Lower lobe of right lung (tissue), 2 donors: ENCODE results near the gene LPCAT4. TPM values are rescaled to one million over a fixed set of nuclear protein-coding genes. Genes with fewer than 3 reads are reported as not detected.
"Not testable (repeated sequence)": the region's sequence is repeated elsewhere in the genome, so short reads cannot be mapped to it uniquely, and the experiment has no call there.

Experiments used
- ATAC-seq, 2 donors: fragments of 200-7000 bp; cut with Tn5 transposase; one replicate each; pipeline ENCODE4 v1.9.1; 2020 to 2022; ENCODE audit warnings: mild to moderate bottlenecking in 2 of 2, moderate library complexity in 2 of 2
- DNase-seq: peaks from one replicate; pipeline ENCODE4 v3.0.0-alpha.2; 2020
- H3K27ac ChIP-seq: fragments of 200-600 bp; one replicate; pipeline ENCODE4 v1.8.0; 2022
- H3K27me3 ChIP-seq: fragments of 200-600 bp; one replicate; pipeline ENCODE4 v1.8.0; 2022; ENCODE audit warnings: low read depth
- H3K36me3 ChIP-seq: fragments of 200-600 bp; one replicate; pipeline ENCODE4 v1.8.0; 2022; ENCODE audit warnings: mild to moderate bottlenecking
- H3K4me1 ChIP-seq: fragments of 200-600 bp; one replicate; pipeline ENCODE4 v1.8.0; 2022
- H3K4me3 ChIP-seq: fragments of 200-600 bp; one replicate; pipeline ENCODE4 v1.8.0; 2022; ENCODE audit warnings: mild to moderate bottlenecking
- H3K9me3 ChIP-seq: fragments of 200-600 bp; one replicate; pipeline ENCODE4 v1.8.0; 2022
- intact Hi-C: fragments of 100-400 bp; cut with DNase I; formaldehyde crosslinking; loops from one replicate; pipeline ENCODE4 v1.11.0; 2022
- total RNA-seq: library from RNA; stranded (reverse); fragmentation: NEBNext Ultra II Directional; extraction: Animal tissue kit (Norgen Biotek cat#: 25700); gene quantifications from one replicate; pipeline ENCODE4 v1.2.1, GENCODE V29; 2021
- TF ChIP-seq, protein P1 (sequence below): fragments of 200-600 bp; IDR thresholded peaks from one replicate; pipeline ENCODE4 v1.8.0; 2022; ENCODE audit warnings: antibody characterized with exemption, mild to moderate bottlenecking
- donor health status: DM: no; HTN: yes; CAD: no; lungs with severe emphysema.

LPCAT4 gene
- total RNA-seq, 1 donor from 2014 or later: 37.0 TPM

DNA sequence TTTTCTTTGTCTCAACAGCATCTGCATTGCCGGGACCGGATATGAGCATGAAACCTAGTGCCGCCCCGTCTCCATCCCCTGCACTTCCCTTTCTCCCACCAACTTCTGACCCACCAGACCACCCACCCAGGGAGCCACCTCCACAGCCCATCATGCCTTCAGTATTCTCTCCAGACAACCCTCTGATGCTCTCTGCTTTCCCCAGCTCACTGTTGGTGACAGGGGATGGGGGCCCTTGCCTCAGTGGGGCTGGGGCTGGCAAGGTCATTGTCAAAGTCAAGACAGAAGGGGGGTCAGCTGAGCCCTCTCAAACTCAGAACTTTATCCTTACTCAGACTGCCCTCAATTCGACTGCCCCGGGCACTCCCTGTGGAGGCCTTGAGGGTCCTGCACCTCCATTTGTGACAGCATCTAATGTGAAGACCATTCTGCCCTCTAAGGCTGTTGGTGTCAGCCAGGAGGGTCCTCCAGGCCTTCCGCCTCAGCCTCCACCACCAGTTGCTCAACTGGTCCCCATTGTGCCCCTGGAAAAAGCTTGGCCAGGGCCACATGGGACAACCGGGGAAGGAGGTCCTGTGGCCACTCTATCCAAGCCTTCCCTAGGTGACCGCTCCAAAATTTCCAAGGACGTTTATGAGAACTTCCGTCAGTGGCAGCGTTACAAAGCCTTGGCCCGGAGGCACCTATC, 18.9 kb downstream of the LPCAT4 start:
- no peak overlapping the region for H3K27ac ChIP-seq
- intact Hi-C loops: no loop called here

DNA sequence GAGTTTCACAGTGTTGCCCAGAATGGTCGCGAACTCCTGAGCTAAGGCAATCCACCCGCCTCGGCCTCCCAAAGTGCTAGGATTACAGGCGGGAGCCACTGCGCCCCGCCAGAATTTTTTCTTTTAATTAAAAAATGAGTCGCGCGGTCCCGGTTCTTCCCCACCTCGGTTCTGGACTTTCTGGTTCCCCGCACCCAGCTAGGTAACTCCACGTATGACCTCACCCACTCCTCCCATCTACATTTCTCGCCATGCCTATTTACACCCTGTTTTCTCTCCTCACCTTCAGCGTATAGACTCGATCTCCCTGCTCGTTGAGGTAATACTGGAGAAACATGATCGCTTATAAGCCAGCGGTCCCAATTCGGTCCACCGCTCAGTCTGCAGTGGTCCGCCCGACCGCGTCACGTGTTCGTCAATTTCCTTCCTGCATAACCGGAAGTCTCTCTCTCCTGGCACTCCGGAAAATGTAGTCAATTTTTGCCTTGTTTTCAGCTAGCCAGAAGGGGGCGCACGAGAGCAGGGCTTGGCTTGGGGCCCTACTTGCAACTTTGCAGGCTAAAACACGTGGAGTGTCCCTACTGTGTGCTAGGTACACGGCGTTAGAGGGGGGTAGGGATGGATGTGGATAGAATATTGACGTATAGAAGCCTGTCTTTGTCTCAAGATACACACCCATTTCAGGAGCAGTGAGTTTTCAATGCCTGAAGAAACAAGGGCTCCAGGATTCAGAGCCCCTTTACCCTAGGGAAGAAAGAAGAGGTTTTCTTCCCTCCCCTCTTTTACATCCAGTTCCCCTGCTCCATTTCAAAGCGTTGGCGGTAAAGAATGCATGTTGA, 24.0 kb downstream of the LPCAT4 start, which contains the start of the genes NOP10 and NUTM1:
TSS of gene NOP10 (minus strand) at position 400 of the 839 bp plus-strand sequence. CDS start at position 337, 63 bp downstream.
TSS of gene NUTM1 (plus strand) at position 579 of the 839 bp plus-strand sequence. CDS start 382 bp downstream, outside the sequence.
- intact Hi-C loops: no loop called here
- Histone ChIP-seq H3K4me1 (peaks cover 32% of the 10 kb centered on the region), H3K27ac (peak within 1 kb of the TSS; percentile 94), H3K9me3 (no peaks in the 10 kb centered on the region), H3K27me3 (no peaks in the 10 kb centered on the region), H3K36me3 (peaks cover 29% of the 10 kb centered on the region), H3K4me3 (peak within 1 kb of the TSS; percentile 89)
- peak; percentile 93 for DNase-seq
- ATAC-seq: peak; percentile 97 to 98
- TF ChIP-seq, protein P1, sequence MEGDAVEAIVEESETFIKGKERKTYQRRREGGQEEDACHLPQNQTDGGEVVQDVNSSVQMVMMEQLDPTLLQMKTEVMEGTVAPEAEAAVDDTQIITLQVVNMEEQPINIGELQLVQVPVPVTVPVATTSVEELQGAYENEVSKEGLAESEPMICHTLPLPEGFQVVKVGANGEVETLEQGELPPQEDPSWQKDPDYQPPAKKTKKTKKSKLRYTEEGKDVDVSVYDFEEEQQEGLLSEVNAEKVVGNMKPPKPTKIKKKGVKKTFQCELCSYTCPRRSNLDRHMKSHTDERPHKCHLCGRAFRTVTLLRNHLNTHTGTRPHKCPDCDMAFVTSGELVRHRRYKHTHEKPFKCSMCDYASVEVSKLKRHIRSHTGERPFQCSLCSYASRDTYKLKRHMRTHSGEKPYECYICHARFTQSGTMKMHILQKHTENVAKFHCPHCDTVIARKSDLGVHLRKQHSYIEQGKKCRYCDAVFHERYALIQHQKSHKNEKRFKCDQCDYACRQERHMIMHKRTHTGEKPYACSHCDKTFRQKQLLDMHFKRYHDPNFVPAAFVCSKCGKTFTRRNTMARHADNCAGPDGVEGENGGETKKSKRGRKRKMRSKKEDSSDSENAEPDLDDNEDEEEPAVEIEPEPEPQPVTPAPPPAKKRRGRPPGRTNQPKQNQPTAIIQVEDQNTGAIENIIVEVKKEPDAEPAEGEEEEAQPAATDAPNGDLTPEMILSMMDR: peak; percentile 90

More for the DNA sequence above, 18.9 kb downstream of the LPCAT4 start:
- ATAC-seq (no peak), DNase-seq (no peak)
- TF ChIP-seq, protein P1: no peak
- Histone ChIP-seq H3K27me3 (no peaks in the 10 kb centered on the region), H3K36me3 (no peaks in the 10 kb centered on the region), H3K9me3 (no peaks in the 10 kb centered on the region), H3K4me1 (no peaks in the 10 kb centered on the region), H3K4me3 (no peak overlapping the region)

DNA sequence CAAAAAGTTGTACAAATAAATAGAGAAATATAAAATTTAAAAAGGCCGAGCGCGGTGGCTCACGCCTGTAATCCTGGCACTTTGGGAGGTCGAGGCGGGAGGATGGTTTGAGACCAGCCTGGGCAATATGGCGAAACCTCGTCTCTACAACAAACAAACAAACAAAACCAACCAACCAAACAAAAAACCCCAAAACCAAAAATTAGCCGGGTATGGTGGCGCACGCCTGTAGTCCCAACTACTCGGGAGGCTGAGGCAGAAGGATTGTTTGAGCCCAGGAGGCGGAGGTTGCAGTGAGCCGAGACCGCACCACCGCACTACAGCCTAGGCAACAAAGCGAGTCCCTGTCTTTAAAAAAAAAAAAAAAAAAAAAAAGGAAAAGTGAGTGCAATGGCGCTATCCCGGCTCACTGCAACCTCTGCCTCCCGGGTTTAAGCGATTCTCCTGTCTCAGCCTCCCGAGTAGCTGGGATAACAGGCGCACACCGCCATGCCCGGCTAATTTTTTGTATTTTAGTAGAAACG, 24.7 kb downstream of the LPCAT4 start:
- H3K27me3 ChIP-seq, ATAC-seq, H3K9me3 ChIP-seq, DNase-seq, intact Hi-C loops: not testable (repeated sequence)
- Histone ChIP-seq H3K27ac (peak overlapping the region; percentile 94), H3K4me1 (peaks cover 32% of the 10 kb centered on the region), H3K4me3 (peak overlapping the region; percentile 89), H3K36me3 (peaks cover 29% of the 10 kb centered on the region)

DNA sequence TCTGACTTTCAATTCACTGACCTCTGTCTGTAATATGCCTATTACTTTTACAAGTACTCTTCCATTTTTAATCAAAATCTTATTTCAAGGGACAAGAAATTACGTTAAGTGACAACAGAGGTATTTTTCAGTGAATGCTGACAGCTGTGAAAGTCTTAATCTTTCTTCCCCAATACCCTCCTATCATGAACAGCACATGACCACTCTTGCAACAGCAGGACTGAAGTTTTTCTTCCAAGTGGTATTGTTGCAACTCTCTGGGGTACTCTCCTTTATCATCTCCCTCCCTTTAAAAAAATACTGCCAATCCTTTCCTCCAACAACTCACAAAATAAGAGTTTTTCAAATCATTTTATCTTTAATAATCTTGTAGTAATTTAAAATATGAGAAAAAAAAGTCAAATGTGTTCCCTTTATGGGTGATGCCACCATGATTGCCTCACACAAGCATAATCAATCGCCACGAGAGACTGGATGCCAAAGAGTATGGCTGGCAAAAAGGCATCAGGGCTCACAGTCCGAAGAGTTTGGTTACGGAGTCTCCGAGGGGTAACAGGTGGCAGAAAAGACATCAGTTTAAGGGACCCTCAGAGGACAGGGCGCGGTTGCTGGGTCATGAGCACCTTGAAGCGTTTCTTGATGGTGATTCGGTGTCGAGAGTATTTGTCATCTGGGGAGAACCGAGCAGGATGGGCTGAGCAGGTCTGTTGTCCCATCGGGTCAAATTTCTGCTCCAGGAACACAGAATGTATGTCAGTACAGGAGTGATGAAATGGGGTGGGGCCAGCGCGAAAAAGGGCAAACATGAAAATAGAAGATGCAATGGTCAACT, 25.4 kb downstream of the LPCAT4 start:
- peaks cover 38% of the 10 kb centered on the region for H3K4me1 ChIP-seq
- no peak for ATAC-seq
- no peak for DNase-seq
- peak overlapping the region; percentile 89 for H3K4me3 ChIP-seq
- no peaks in the 10 kb centered on the region for H3K27me3 ChIP-seq
- peaks cover 29% of the 10 kb centered on the region for H3K36me3 ChIP-seq
- TF ChIP-seq, protein P1: no peak
- H3K27ac ChIP-seq: peak overlapping the region; percentile 94
- H3K9me3 ChIP-seq: no peaks in the 10 kb centered on the region
- intact Hi-C loops: no loop called here

DNA sequence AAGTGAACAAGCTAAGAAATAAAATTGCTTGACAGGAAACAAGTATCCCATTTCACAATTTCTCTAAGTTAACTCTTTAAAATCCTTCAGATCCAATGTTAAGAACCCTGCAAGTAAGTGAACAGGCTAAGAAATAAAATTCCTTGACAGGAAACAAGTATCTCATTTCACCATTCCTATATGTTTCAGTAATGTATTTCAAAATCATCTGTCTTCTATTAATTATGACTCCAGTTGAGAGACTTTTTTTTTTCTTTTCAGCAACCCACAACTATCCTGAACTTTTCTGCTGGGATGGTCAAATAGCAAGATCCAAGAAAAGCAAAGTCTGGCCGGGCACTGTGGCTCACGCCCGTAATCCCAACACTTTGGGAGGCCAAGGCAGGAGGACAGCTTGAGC, 27.1 kb downstream of the LPCAT4 start:
- intact Hi-C loops: no loop called here
- TF ChIP-seq, protein P1: no peak
- no peaks in the 10 kb centered on the region for H3K9me3 ChIP-seq
- no peak for DNase-seq
- peaks cover 54% of the 10 kb centered on the region for H3K4me1 ChIP-seq
- no peak overlapping the region for H3K27ac ChIP-seq
- no peak overlapping the region for H3K4me3 ChIP-seq
- no peak for ATAC-seq
- no peaks in the 10 kb centered on the region for H3K27me3 ChIP-seq
- peaks cover 29% of the 10 kb centered on the region for H3K36me3 ChIP-seq
